Caco-2 (cell line): ENCODE results near the gene ANK3. TPM values are rescaled to one million over a fixed set of nuclear protein-coding genes. Genes with fewer than 3 reads are reported as not detected.

Experiments used
- BruUV-seq: library from RNA; stranded (reverse); fragments of 400-500 nt; replicated peaks from 2 replicates; lab custom pipeline; 2021; lab: Mats Ljungman, UMichigan
- CTCF ChIA-PET: fragments of 300-600 bp; sonication (Branson Sonifier 250); formaldehyde crosslinking; loops from one replicate; lab custom pipeline; 2022; ENCODE audit warnings: antibody characterized with exemption; lab: Charles Lee
- POLR2A ChIA-PET: fragments of 300-600 bp; sonication (Branson Sonifier 250); formaldehyde crosslinking; loops from one replicate; lab custom pipeline; 2022; ENCODE audit warnings: antibody characterized with exemption; lab: Charles Lee
- DNase-seq, 2 experiments: peaks; one replicate each; pipeline versions ENCODE4 v3.0.0 to v3.0.0-alpha.2; 2020 to 2022
- H3K27me3 ChIP-seq: replicated peaks from 2 replicates; pipeline ENCODE4 v1.6.0; 2011; ENCODE audit warnings: low read length; ENCODE audit not compliant: control insufficient read depth, insufficient read depth
- H3K36me3 ChIP-seq: 2 replicates; pipeline ENCODE4 v1.5.1; 2011; ENCODE audit warnings: low read length; ENCODE audit not compliant: control insufficient read depth, insufficient read depth
- H3K4me1 ChIP-seq: fragments of 250-450 bp; sonication (Bioruptor Pico); 2 replicates; pipeline ENCODE4 v1.5.1; 2020; ENCODE audit warnings: mild to moderate bottlenecking
- H3K4me3 ChIP-seq: 2 replicates; pipeline ENCODE4 v1.5.1; 2011; ENCODE audit warnings: low read depth, mild to moderate bottlenecking, control low read depth, low read length
- H3K9me3 ChIP-seq: fragments of 250-450 bp; sonication (Bioruptor Pico); 2 replicates; pipeline ENCODE4 v1.5.1; 2020; ENCODE audit warnings: mild to moderate bottlenecking, moderate library complexity
- H3K27ac Mint-ChIP-seq: one replicate; pipeline ENCODE4 v1.8.0; 2022; ENCODE audit warnings: mixed read lengths; ENCODE audit not compliant: unreplicated experiment
- H3K27me3 Mint-ChIP-seq: one replicate; pipeline ENCODE4 v1.8.0; 2022; ENCODE audit warnings: mixed read lengths; ENCODE audit not compliant: insufficient read depth, unreplicated experiment
- H3K36me3 Mint-ChIP-seq: one replicate; pipeline ENCODE4 v1.8.0; 2022; ENCODE audit warnings: mild to moderate bottlenecking, mixed read lengths; ENCODE audit not compliant: insufficient read depth, unreplicated experiment
- H3K4me1 Mint-ChIP-seq: one replicate; pipeline ENCODE4 v1.8.0; 2022; ENCODE audit warnings: low read depth, mixed read lengths; ENCODE audit not compliant: unreplicated experiment
- H3K4me3 Mint-ChIP-seq: one replicate; pipeline ENCODE4 v1.8.0; 2022; ENCODE audit warnings: mild to moderate bottlenecking, moderate library complexity, mixed read lengths; ENCODE audit not compliant: unreplicated experiment
- H3K9me3 Mint-ChIP-seq: one replicate; pipeline ENCODE4 v1.8.0; 2022; ENCODE audit warnings: mixed read lengths; ENCODE audit not compliant: unreplicated experiment
- intact Hi-C: fragments of 100-400 bp; cut with micrococcal nuclease; formaldehyde crosslinking; loops from one replicate; pipeline ENCODE4 v1.10.0; 2022; ENCODE audit not compliant: unreplicated experiment
- total RNA-seq: library from RNA; stranded (reverse); gene quantifications from 2 replicates; pipeline ENCODE4 v1.2.3, GENCODE V29; 2022
- TF ChIP-seq, protein P1 (sequence below), 2 experiments: fragments of 200-600 bp in 1 of 2; IDR thresholded peaks; 1 replicate in 1 of 2; 2 replicates in 1 of 2; pipeline versions ENCODE4 v1.5.1 to v1.8.0; 2011 to 2022; ENCODE audit warnings: antibody characterized with exemption in 1 of 2, control low read depth in 1 of 2, inconsistent platforms in 1 of 2, low read depth in 1 of 2, low read length in 1 of 2, mild to moderate bottlenecking in 1 of 2, moderate library complexity in 1 of 2; ENCODE audit not compliant: insufficient read depth in 1 of 2, severe bottlenecking in 1 of 2, unreplicated experiment in 1 of 2

The ANK3 gene
- total RNA-seq, 1 experiment from 2014 or later, result 46.7 TPM

DNA sequence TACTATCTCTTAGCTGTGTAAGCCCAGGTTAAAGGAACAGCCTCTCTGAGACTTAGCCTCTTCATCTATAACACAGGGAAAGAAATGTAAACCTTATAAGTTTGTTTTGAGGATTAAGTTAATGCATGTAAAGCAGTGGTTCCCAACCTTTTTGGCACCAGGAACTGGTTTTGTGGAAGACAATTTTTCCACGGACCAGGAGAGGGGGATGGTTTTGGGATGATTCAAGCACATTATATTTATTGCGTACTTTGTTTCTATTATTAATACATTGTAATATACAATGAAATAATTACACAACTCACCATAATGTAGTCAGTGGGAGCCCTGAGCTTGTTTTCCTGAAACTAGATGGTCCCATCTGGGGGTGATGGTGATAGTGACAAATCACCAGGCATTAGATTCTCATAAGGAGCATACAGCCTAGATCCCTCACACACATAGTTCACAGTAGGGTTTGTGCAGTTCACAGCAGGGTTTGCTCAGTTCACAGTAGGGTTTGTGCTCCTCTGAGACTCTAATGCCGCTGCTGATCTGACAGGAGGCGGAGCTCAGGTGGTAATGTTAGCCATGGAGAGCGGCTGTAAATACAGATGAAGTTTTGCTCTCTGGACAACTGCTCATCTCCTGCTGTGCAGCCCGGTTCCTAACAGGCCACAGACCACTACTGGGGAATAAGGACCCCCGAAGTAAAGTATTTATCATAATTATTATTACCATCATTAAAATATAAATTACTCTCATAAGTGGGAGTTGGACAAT lies 41.3 kb upstream of the ANK3 start:
- Mint-ChIP-seq H3K27ac (no peak overlapping the region), H3K27me3 (no peaks in the 10 kb centered on the region), H3K9me3 (peaks cover 6% of the 10 kb centered on the region), H3K36me3 (no peaks in the 10 kb centered on the region), H3K4me1 (peaks cover 10% of the 10 kb centered on the region), H3K4me3 (no peak overlapping the region)
- no peaks in the 10 kb centered on the region for H3K27me3 ChIP-seq
- H3K36me3 ChIP-seq, result no peaks in the 10 kb centered on the region
- ChIA-PET CTCF (interaction anchor here (0.7 to 1.1 kb wide), 2 partner anchors 193 to 331 kb away, joined by 4 read pairs; no protein-coding TSS in a partner anchor), POLR2A (no interaction called here)
- intact Hi-C loops, result loop anchor here (10.0 kb wide), 1 partner anchor 806 kb away; no protein-coding TSS in a partner anchor
- H3K9me3 ChIP-seq, result no peaks in the 10 kb centered on the region; the same call in 1 of the 2 replicates
- BruUV-seq, result no TSS peak
- TF ChIP-seq, protein P1, sequence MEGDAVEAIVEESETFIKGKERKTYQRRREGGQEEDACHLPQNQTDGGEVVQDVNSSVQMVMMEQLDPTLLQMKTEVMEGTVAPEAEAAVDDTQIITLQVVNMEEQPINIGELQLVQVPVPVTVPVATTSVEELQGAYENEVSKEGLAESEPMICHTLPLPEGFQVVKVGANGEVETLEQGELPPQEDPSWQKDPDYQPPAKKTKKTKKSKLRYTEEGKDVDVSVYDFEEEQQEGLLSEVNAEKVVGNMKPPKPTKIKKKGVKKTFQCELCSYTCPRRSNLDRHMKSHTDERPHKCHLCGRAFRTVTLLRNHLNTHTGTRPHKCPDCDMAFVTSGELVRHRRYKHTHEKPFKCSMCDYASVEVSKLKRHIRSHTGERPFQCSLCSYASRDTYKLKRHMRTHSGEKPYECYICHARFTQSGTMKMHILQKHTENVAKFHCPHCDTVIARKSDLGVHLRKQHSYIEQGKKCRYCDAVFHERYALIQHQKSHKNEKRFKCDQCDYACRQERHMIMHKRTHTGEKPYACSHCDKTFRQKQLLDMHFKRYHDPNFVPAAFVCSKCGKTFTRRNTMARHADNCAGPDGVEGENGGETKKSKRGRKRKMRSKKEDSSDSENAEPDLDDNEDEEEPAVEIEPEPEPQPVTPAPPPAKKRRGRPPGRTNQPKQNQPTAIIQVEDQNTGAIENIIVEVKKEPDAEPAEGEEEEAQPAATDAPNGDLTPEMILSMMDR (IDR thresholded peaks at IDR 0.05; ENCODE audit: insufficient read depth in 1 of 2, low read depth in 1 of 2, low read length in 1 of 2, severe bottlenecking in 1 of 2, unreplicated experiment in 1 of 2), result no peak
- no peak overlapping the region for H3K4me3 ChIP-seq
- H3K4me1 ChIP-seq, result peaks cover 5% of the 10 kb centered on the region
- DNase-seq, result no peak

DNA sequence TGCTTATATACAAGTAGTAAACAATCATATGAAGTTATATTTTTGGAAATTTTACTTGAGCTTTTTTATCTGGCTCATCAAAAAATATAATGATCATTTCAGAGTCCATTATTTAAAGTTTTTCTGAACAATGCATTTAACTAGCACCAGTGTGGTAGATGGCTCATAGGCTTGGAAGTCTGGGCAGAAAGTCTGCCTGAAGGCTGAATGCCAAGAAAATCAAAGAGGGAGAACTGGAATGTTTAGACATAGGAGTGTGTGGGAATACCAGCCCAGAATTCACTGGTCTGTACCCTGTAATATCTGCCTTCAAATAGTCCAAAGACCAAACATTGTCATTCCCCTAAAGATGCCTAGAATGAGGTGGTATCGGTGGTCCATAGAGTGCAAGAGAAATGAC lies 40.3 kb upstream of the ANK3 start:
- POLR2A ChIA-PET, result no interaction called here
- H3K36me3 ChIP-seq, result no peaks in the 10 kb centered on the region
- no peaks in the 10 kb centered on the region for H3K27me3 ChIP-seq
- H3K4me1 ChIP-seq, result peaks cover 15% of the 10 kb centered on the region
- peaks cover 20% of the 10 kb centered on the region for H3K4me1 Mint-ChIP-seq
- intact Hi-C loops, result loop anchor here (10.0 kb wide), 1 partner anchor 805 kb away; no protein-coding TSS in a partner anchor
- CTCF ChIA-PET, result interaction anchor here (0.6 kb wide), 1 partner anchor 191 kb away, joined by 3 read pairs; no protein-coding TSS in a partner anchor
- no peak overlapping the region for H3K4me3 ChIP-seq
- TF ChIP-seq, protein P1 (IDR thresholded peaks at IDR 0.05; ENCODE audit: insufficient read depth in 1 of 2, low read depth in 1 of 2, low read length in 1 of 2, severe bottlenecking in 1 of 2, unreplicated experiment in 1 of 2), result no peak
- BruUV-seq, result no TSS peak
- no peak overlapping the region for H3K4me3 Mint-ChIP-seq
- peaks cover 12% of the 10 kb centered on the region for H3K9me3 Mint-ChIP-seq
- no peaks in the 10 kb centered on the region; the same call in 1 of the 2 replicates for H3K9me3 ChIP-seq
- H3K27ac Mint-ChIP-seq, result no peak overlapping the region
- no peak for DNase-seq
- H3K27me3 Mint-ChIP-seq, result no peaks in the 10 kb centered on the region
- H3K36me3 Mint-ChIP-seq, result no peaks in the 10 kb centered on the region

DNA sequence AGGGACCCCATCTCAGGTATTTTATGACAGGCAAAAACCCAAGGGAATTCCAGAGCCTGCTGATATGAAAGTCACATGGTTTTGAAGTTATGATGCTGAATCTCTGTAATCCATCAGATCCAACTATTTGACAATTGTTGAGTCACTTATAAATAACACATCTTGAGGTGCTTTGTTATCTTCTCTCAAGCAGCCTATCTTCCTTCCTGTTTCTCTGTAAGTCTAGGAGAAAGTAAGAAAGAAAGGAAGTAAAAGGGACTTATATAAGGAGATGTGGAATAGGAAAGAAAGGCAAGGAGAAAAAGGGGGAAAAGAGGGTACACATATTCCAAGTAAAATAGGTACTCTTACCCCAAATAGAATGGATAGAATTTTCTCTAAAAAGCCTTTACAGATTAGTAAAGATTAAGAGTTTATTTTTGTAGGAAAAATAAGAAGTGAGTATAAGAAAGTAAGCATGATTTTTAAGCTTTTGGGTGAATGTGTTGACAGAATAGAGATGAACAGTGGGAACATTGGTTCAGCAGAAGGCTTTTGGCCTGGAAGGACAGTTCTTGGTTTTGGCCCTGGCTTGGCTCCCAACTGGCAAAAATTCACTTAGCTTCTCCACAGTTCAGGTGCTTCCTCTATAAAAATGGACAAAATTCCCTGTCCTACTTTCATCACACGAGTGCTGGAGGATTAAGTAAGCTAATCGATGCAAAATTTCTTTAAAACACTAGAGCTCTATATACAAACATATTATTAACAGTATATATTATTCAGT lies 39.6 kb upstream of the ANK3 start:
- Mint-ChIP-seq H3K36me3 (no peaks in the 10 kb centered on the region), H3K27me3 (no peaks in the 10 kb centered on the region), H3K27ac (no peak overlapping the region), H3K4me1 (peaks cover 26% of the 10 kb centered on the region), H3K9me3 (peaks cover 12% of the 10 kb centered on the region), H3K4me3 (no peak overlapping the region)
- no peaks in the 10 kb centered on the region for H3K36me3 ChIP-seq
- TF ChIP-seq, protein P1 (IDR thresholded peaks at IDR 0.05; ENCODE audit: insufficient read depth in 1 of 2, low read depth in 1 of 2, low read length in 1 of 2, severe bottlenecking in 1 of 2, unreplicated experiment in 1 of 2), result no peak
- no peaks in the 10 kb centered on the region; the same call in 1 of the 2 replicates for H3K9me3 ChIP-seq
- DNase-seq, result no peak
- CTCF ChIA-PET, result interaction anchor here (0.6 kb wide), 1 partner anchor 190 kb away, joined by 3 read pairs; no protein-coding TSS in a partner anchor
- H3K4me3 ChIP-seq, result no peak overlapping the region
- H3K4me1 ChIP-seq, result peaks cover 15% of the 10 kb centered on the region
- BruUV-seq, result no TSS peak
- no peaks in the 10 kb centered on the region for H3K27me3 ChIP-seq
- intact Hi-C loops, result no loop called here
- POLR2A ChIA-PET, result no interaction called here
